HepG2 (cell line): ENCODE results near the gene MMP25. TPM values are rescaled to one million over a fixed set of nuclear protein-coding genes. Genes with fewer than 3 reads are reported as not detected.
A peak's percentile ranks its signal among the peaks of the same experiment; 100 is the strongest.

ENCODE experiments used
- DPF2 ChIP-seq: sonication (generic); formaldehyde crosslinking; IDR thresholded peaks from 2 replicates; pipeline ENCODE4 v1.4.0; 2020; ENCODE audit warnings: mild to moderate bottlenecking, low read depth, missing genetic modification reagents, borderline replicate concordance
- HNRNPLL ChIP-seq: fragments of 200-400 bp; formaldehyde crosslinking; IDR thresholded peaks from 2 replicates; pipeline ENCODE4 v1.6.1; 2017; ENCODE audit warnings: mild to moderate bottlenecking, low read depth, low read length; ENCODE audit not compliant: poor library complexity, severe bottlenecking
- KDM3A ChIP-seq: IDR thresholded peaks from 2 replicates; pipeline ENCODE4 v1.6.1; 2018; ENCODE audit warnings: low read depth, missing compliant biosample characterization
- KDM4B ChIP-seq: sonication (generic); formaldehyde crosslinking; IDR thresholded peaks from 2 replicates; pipeline ENCODE4 v1.4.0; 2020; ENCODE audit warnings: missing genetic modification reagents
- LRRFIP1 ChIP-seq: sonication (generic); formaldehyde crosslinking; conservative IDR thresholded peaks from 2 replicates; pipeline ENCODE4 v1.4.0; 2020; ENCODE audit warnings: missing genetic modification reagents
- MAFF ChIP-seq: IDR thresholded peaks from 2 replicates; pipeline ENCODE4 v1.6.1; 2011; ENCODE audit warnings: low read depth, low read length, improper control_type of control experiment
- NR2F1 ChIP-seq, 2 experiments: fragments of 450-650 bp in 1 of 2; formaldehyde crosslinking in 1 of 2; IDR thresholded peaks; 2 replicates each; pipeline versions ENCODE4 v1.5.0 to v1.6.1; 2016 to 2020; ENCODE audit warnings: mild to moderate bottlenecking in 1 of 2, missing compliant biosample characterization in 1 of 2, missing genetic modification reagents in 1 of 2, moderate library complexity in 1 of 2
- NR2F6 ChIP-seq, 2 experiments: IDR thresholded peaks; 2 replicates each; pipeline ENCODE4 v1.6.1; 2016; ENCODE audit warnings: antibody characterized with exemption in 1 of 2, mild to moderate bottlenecking in 1 of 2
- RBAK ChIP-seq: sonication (generic); formaldehyde crosslinking; IDR thresholded peaks from 2 replicates; pipeline ENCODE4 v1.5.1; 2020; ENCODE audit warnings: mild to moderate bottlenecking, missing genetic modification reagents
- RBM22 ChIP-seq: fragments of 200-400 bp; formaldehyde crosslinking; optimal IDR thresholded peaks from 2 replicates; pipeline ENCODE3; 2017; ENCODE audit warnings: mild to moderate bottlenecking, low read length, moderate library complexity
- SALL1 ChIP-seq: sonication (generic); formaldehyde crosslinking; IDR thresholded peaks from 2 replicates; pipeline ENCODE4 v1.8.0; 2022; ENCODE audit warnings: mild to moderate bottlenecking, missing genetic modification reagents
- SIX1 ChIP-seq: sonication (generic); formaldehyde crosslinking; IDR thresholded peaks from 2 replicates; pipeline ENCODE4 v1.4.0; 2020; ENCODE audit warnings: missing genetic modification reagents, borderline replicate concordance
- SP4 ChIP-seq: sonication (generic); formaldehyde crosslinking; IDR thresholded peaks from 2 replicates; pipeline ENCODE4 v1.8.1; 2023; ENCODE audit warnings: mild to moderate bottlenecking, missing genetic modification reagents
- SRF ChIP-seq: IDR thresholded peaks from 2 replicates; pipeline ENCODE4 v1.6.1; 2011; ENCODE audit warnings: mild to moderate bottlenecking, low read depth, low read length, moderate library complexity
- THAP11 ChIP-seq: IDR thresholded peaks from 2 replicates; pipeline ENCODE4 v1.6.1; 2016; ENCODE audit warnings: missing biosample characterization, missing genetic modification reagents
- TOPORS ChIP-seq: sonication (generic); formaldehyde crosslinking; IDR thresholded peaks from 2 replicates; pipeline ENCODE4 v1.8.0; 2023; ENCODE audit warnings: mild to moderate bottlenecking, missing genetic modification reagents
- U2AF2 ChIP-seq: fragments of 200-400 bp; formaldehyde crosslinking; IDR thresholded peaks from 2 replicates; pipeline ENCODE4 v1.6.1; 2017; ENCODE audit warnings: low read depth, mild to moderate bottlenecking, low read length
- ZMYM2 ChIP-seq: sonication (generic); formaldehyde crosslinking; IDR thresholded peaks from 2 replicates; pipeline ENCODE4 v1.8.0; 2022; ENCODE audit warnings: mild to moderate bottlenecking, missing genetic modification reagents
- ZNF256 ChIP-seq: sonication (generic); formaldehyde crosslinking; conservative IDR thresholded peaks from 2 replicates; pipeline ENCODE4 v1.4.0; 2020; ENCODE audit warnings: missing genetic modification reagents
- ZNF274 ChIP-seq: sonication (generic); formaldehyde crosslinking; IDR thresholded peaks from 2 replicates; pipeline ENCODE4 v1.5.1; 2020; ENCODE audit warnings: mild to moderate bottlenecking, missing genetic modification reagents
- ZNF33B ChIP-seq: sonication (generic); formaldehyde crosslinking; IDR thresholded peaks from 2 replicates; pipeline ENCODE4 v1.5.1; 2020; ENCODE audit warnings: mild to moderate bottlenecking, missing genetic modification reagents
- ZNF780A ChIP-seq: sonication (generic); formaldehyde crosslinking; IDR thresholded peaks from 2 replicates; pipeline ENCODE4 v1.8.0; 2022; ENCODE audit warnings: mild to moderate bottlenecking, missing genetic modification reagents, moderate library complexity
- polyA plus RNA-seq, 8 experiments: library from polyadenylated mRNA; depleted of rRNA in 3 of 8; stranded (reverse) in 7 of 8; unstranded in 1 of 8; fragments of >200 nt; fragmentation: Illumina TruSeq in 4 of 8; extraction: Trizol in 4 of 8; gene quantifications; 2 replicates each; pipeline versions ENCODE4 v1.2.1 to v1.2.3, GENCODE V29; 2011 to 2016; ENCODE audit warnings: low read depth in 4 of 8, missing spikeins in 1 of 8, mixed read lengths in 1 of 8; ENCODE audit not compliant: insufficient read depth in 1 of 8
- total RNA-seq, 5 experiments: library from RNA; depleted of rRNA; stranded (reverse); fragments of >200 nt; fragmentation: Illumina TruSeq; extraction: Trizol; gene quantifications; 2 replicates each; pipeline ENCODE4 v1.2.3, GENCODE V29; 2016; ENCODE audit warnings: low read depth in 1 of 5
- TF ChIP-seq, protein P1 (sequence below): sonication (generic); formaldehyde crosslinking; IDR thresholded peaks from 2 replicates; pipeline ENCODE4 v1.4.0; 2020; ENCODE audit warnings: missing genetic modification reagents, borderline replicate concordance

The MMP25 gene
- total and polyA plus RNA-seq, 2 of the 13 experiments (the other 11 are each of a cell fraction or from before 2014, with no cell fraction given) = 0.04 to 0.08 TPM

DNA sequence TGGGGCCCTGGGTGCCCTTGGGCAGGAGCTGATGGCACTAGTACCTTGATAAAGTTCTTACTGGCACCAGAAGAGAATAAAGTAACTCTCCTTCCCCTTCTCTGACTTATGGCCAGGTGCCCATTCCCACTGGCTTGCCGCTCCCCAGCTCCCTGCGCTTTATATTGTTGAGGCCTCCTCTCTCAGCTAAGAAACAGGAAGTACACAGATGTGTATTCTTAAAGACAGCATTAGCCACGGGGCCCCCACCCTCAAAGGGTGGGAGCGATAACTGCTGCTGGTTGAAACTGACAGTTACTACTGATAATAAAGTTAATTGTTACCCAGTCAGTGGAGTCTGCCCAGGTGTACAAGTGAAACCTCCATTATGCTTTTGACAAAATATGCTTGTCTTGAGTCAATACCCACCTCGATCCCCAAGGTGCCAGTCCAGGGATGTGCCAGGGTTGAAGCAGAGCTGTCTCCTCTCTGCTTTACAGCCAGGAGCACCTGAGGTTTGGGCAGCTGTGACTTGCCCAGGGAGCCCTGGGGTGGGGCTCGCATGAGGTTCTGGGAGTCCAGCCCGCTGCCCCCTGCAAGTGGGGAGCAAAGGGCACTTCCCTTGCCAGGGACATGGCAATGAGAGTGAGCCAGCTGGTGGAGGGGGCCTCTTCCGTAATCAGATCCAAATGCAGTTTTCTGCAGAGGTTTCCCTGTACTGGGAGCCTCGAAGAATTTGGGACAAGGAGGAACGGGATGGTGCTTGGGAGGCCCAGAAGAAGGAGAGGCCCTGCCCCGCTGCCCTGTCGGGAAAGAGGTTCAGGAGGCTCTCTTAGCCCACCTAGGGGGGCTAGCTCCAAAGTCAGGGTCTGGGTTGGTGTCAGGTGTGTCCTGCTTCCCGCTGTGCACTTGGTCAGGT is 39.1 kb upstream of the MMP25 start (continued):
- TF ChIP-seq ZNF780A (CRISPR knock-in tag) (no peak), SALL1 (CRISPR knock-in tag) (peak; percentile 33; the same call in 1 of the 2 replicates), HNRNPLL (no peak), MAFF (no peak), KDM4B (no peak), THAP11 (CRISPR knock-in tag) (no peak), DPF2 (0 out of 2 replicates have a peak, but pooled peaks have one; percentile 18), SP4 (CRISPR knock-in tag) (no peak), SRF (no peak), RBM22 (no peak), NR2F1 (CRISPR knock-in tag; IDR thresholded peaks at IDR 0.05) (0 out of 4 replicates have a peak, but pooled peaks of 1 of the 2 experiments have one; percentile 13), ZMYM2 (CRISPR knock-in tag) (no peak), KDM3A (no peak), NR2F6 (IDR thresholded peaks at IDR 0.05) (no peak), NR2F6 (CRISPR knock-in tag; IDR thresholded peaks at IDR 0.05) (peak; percentile 56), SIX1 (no peak), RBAK (no peak), ZNF33B (CRISPR knock-in tag) (no peak), LRRFIP1 (CRISPR knock-in tag) (no peak), ZNF256 (no peak), TOPORS (CRISPR knock-in tag) (no peak), ZNF274 (0 out of 2 replicates have a peak, but pooled peaks have one; percentile 30), U2AF2 (no peak)
- TF ChIP-seq, protein P1, sequence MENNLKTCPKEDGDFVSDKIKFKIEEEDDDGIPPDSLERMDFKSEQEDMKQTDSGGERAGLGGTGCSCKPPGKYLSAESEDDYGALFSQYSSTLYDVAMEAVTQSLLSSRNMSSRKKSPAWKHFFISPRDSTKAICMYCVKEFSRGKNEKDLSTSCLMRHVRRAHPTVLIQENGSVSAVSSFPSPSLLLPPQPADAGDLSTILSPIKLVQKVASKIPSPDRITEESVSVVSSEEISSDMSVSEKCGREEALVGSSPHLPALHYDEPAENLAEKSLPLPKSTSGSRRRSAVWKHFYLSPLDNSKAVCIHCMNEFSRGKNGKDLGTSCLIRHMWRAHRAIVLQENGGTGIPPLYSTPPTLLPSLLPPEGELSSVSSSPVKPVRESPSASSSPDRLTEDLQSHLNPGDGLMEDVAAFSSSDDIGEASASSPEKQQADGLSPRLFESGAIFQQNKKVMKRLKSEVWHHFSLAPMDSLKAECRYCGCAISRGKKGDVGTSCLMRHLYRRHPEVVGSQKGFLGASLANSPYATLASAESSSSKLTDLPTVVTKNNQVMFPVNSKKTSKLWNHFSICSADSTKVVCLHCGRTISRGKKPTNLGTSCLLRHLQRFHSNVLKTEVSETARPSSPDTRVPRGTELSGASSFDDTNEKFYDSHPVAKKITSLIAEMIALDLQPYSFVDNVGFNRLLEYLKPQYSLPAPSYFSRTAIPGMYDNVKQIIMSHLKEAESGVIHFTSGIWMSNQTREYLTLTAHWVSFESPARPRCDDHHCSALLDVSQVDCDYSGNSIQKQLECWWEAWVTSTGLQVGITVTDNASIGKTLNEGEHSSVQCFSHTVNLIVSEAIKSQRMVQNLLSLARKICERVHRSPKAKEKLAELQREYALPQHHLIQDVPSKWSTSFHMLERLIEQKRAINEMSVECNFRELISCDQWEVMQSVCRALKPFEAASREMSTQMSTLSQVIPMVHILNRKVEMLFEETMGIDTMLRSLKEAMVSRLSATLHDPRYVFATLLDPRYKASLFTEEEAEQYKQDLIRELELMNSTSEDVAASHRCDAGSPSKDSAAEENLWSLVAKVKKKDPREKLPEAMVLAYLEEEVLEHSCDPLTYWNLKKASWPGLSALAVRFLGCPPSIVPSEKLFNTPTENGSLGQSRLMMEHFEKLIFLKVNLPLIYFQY (CRISPR knock-in tag) = no peak
